GM18867 (cell line): ENCODE measurements around the gene PDPR.
"Not testable (repeated sequence)": the region's sequence is repeated elsewhere in the genome, so short reads cannot be mapped to it uniquely, and the experiment has no call there.

Experiments used
- ATAC-seq: cut with Tn5 transposase; IDR thresholded peaks from one replicate; pipeline ENCODE4 v1.9.1; 2021; ENCODE audit warnings: mild to moderate bottlenecking, moderate library complexity; ENCODE audit not compliant: unreplicated experiment

The PDPR gene

DNA sequence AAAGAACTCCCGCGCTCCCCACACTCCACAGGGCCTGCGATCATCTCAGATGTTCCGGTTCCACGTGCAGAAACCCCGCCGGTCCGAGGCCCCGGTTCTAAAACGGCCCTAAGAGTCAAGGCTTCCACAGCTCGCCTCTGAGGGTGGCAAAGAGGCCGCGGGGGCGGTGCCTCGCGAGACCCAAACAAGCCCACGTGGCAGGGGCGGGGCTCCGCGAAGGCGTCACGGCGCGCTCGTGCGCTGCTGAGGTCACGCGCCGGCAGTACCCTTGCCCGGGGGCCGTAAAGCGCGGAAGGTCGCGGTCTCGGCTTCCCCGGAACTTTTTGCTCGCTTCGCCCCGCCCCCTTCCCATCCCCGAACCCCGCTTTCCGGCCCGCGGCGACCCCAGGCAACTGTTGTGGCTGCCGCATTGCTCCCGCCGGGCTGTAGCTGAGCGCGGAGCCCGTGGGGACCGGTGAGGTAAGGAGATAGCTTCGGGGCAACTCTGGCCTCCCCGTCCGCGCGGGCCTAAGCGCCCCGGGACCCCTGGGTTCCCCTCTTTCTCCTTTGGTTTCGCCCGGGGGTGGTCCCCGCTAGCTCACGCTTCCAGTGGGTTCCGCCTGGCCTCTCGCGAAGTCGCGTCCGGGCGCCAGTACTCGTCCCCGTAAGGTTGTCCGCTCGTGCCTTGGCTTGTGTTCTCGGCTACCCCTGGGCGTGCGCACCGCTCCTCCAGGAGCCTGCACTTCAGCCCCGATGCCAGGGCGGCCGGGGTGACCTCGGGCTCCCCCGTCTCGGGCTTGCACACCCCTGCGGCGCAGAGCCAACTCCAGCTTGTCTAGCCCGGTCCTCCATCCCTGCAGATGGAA is at the start of gene PDPR:
Gene PDPR (plus strand): TSS at position 351 of the 845 bp plus-strand sequence. CDS start 6,161 bp downstream, outside the sequence.
- ATAC-seq, result peak; percentile 92

DNA sequence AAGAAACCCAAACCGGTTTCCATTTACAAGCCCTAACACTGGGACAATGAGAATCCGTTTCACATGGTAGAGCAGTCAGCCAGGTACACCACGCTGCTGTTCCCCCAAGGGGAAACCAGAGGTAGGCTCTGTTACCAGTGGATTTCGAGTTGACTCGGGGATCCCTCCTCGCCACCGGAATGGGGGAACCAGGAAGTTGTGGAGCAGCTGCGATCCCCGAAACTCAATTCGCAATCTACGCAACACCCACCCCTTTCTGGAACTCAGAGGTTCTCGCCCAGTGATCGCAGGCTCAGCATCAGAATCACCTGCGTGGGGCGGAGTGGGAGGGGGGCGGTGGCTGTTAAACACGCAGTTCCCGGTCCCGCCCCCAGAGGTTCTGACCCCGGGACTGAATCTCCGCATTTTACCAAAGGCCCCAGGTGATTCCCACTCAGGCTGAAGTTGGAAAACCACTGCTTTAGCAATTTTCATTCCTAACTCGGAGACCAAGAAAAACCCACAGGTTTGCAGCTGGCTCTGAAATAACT is 49.2 kb upstream of the PDPR start:
- ATAC-seq, result peak; percentile 22

GRCh38 chr16:70065376-70065745 is 48.8 kb upstream of the PDPR start:
- peak; percentile 28 for ATAC-seq

DNA sequence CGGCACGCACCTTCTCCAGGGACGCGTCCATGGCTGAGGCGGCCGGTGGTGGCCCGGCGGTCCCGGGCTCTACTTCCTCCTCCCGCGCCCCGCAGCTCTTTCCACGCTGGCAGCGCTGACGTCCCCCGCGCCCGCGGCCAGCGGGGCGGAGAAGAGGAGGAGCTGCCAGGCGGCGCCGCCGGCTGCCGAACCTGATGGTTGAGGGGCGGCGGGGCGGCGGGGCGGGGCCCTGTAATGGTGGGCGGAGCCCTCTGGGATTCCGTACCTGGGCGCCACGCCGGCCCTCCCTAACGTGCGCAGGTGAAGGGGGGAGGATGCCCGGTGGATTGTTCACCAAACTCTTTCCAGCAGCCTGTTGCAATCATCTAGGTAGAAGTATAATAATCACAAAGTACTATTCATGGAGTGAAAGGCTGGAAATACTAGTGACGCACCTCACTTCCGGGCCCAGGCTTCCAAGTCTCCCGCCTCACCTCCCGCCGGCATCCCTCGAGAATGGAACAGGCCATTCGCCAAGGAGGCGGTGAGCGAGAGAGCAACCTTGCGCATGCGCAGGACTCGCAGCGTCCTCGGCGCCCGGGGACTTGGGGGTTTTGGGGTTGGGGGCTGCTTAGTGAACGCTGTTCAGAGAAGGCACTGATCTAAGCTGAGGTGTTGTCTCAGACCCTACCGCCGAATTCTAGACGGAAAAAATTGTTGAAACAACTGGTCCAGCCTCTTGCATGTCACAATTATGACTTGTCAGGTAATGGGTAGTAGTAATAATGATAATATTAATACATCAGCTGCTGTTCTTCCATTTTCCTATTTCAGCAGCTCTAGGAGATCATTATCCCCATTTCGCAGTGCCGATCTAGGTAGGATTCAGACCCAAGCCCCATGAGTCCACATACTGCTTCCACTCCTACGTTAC is 48.1 kb upstream of the PDPR start:
- peak; percentile 89 for ATAC-seq

GRCh38 chr16:70066751-70067150 is 47.4 kb upstream of the PDPR start:
- not testable (repeated sequence) for ATAC-seq

GRCh38 chr16:70079081-70079480 is 35.1 kb upstream of the PDPR start:
- ATAC-seq, result not testable (repeated sequence)

DNA sequence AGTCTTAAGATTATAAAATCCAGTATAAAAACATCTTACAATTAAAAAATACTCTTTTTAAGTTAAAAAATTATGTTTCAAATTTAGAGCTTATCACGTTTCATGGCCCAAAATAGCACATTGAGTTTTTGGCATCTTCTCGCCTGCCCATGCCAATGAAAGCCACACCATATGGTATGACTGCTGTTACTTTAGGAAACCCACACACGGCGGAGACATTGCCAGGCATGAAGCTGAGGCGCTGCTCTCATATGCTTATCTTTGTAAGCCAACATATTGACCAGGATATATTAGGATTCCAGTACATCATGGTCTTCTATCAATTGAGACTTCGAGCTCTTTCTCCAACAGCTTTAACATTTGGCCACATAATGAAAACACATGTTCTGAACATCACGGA is 32.9 kb upstream of the PDPR start:
- ATAC-seq, result not testable (repeated sequence)

DNA sequence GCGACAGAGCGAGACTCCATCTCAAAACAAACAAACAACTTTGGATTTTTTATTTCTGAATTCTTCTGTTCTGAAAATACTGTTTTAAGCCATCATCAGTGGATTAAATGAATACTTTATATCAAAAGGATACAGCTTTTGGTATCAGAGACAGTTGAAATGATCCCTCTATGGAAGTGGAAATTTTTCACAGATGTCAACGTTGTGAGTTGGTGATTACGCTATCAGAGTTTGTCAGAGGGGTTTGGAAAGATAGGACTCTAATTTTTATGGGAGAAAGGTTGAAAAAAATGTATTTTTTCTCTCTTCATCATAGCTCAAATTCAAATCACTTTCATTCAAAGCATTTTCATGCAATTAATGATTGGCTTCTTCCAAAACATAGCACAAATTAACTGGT is 30.2 kb upstream of the PDPR start:
- not testable (repeated sequence) for ATAC-seq

DNA sequence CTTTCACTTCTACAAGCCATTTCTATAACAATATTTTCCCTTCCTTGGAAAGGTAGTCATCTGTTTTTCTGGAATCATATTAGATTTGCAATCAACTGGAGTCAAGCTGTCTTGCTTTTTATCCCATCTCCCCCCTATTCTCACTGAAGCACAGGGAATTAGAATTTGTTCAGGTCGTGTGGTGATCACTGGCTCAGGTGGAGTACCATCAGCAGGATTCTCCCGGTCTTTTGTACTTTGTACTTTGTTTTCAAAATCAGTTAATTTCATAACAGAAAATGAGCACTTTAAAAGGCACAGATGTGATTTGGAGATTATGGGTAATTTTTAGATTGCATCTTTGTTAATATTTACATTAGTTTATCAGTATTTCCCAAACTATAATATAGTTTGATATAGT is 26.0 kb upstream of the PDPR start:
- not testable (repeated sequence) for ATAC-seq

GRCh38 chr16:70088877-70089276 is 25.3 kb upstream of the PDPR start:
- not testable (repeated sequence) for ATAC-seq

- ATAC-seq, result not testable (repeated sequence)
Observed at GRCh38 chr16:70089289-70089688, 24.8 kb upstream of the PDPR start.

DNA sequence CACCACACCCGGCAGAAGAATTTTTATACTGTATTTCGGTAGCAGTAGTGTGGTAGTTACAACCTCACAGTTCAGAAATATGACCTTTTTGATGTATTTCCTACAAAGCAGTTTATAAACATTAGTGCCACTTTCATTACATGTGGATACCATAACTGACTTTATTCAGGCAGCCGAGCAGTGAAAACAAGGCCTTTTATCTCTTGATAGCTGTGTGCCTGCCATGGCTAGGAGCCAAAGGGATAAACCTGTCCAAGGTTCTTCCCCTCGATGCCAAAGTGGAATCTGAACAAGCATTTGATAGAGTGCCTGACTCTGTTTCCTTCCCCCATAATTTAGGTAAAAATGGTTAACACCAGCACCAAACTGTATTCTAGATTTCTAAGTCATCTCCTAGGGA is 23.0 kb upstream of the PDPR start:
- not testable (repeated sequence) for ATAC-seq

- not testable (repeated sequence) for ATAC-seq
Observed at GRCh38 chr16:70094096-70094495, 20.0 kb upstream of the PDPR start.

- not testable (repeated sequence) for ATAC-seq
Observed at GRCh38 chr16:70109583-70110279, 4.4 kb upstream of the PDPR start.

DNA sequence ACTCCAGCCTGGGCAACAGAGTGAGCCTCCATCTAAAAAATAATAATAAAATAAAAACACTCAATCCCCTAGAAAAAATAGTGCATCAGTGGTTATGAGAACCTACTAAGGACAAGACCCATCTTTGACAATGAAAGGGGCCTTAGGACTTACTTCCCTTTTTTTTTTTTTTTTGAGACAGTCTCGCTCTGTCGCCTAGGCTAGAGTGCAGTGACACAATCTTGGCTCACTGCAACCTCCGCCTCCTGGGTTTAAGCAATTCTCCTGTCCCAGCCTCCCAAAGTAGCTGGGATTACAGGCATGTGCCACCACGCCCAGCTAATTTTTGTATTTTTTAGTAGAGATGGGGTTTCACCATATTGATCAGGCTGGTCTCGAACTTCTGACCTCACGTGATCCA is 2.0 kb upstream of the PDPR start:
- ATAC-seq, result not testable (repeated sequence)

DNA sequence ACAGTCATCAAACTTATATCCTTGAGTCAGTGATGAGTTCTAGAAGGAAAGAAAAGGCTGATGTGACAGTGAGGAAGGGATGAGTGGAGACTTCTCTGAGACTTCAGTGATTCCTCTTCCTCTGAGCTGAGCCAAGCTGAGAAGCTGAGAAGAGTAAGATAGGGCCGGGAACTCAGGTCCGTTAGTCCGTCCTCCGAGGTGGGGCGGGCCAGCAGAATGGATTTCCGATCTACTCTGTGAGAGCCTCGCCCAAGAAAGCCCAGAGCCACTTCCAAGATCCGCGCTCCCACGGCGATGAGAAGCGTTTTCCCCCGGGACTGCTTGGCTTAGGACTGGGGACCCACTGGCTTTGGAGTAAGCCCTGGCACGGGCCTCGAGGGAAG is 542 bp upstream of the PDPR start:
- peak; percentile 24 for ATAC-seq

GRCh38 chr16:70118354-70118753 is 4.2 kb downstream of the PDPR start:
- ATAC-seq, result not testable (repeated sequence)

GRCh38 chr16:70118776-70119175 is 4.6 kb downstream of the PDPR start:
- ATAC-seq, result not testable (repeated sequence)

DNA sequence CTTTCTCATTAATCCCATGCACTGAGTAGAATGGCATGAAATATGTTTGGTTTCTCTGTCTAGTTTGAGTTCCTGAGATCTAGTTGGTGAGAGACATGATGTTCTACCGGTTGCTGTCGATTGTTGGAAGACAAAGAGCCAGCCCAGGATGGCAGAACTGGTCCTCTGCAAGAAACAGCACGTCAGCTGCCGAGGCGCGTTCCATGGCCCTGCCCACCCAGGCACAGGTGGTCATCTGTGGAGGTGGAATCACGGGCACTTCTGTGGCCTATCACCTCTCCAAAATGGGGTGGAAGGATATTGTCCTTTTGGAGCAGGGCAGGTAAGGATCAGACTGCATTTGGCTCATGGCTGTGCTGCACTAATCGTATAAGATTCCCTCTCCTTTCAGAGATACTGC is 6.3 kb downstream of the PDPR start:
- not testable (repeated sequence) for ATAC-seq

GRCh38 chr16:70123822-70124221 is 9.7 kb downstream of the PDPR start:
- ATAC-seq, result not testable (repeated sequence)

- not testable (repeated sequence) for ATAC-seq
Observed at GRCh38 chr16:70126226-70126625, 12.1 kb downstream of the PDPR start.
